TTC549 (cell line): ENCODE results near the gene PNPLA7.
"Not testable (repeated sequence)": the region's sequence is repeated elsewhere in the genome, so short reads cannot be mapped to it uniquely, and the experiment has no call there.

Source experiments
- FAIRE-seq: peaks from 2 replicates; lab custom pipeline; 2012; peaks lifted over from hg19 to GRCh38; lab: Jason Lieb, UNC

Gene PNPLA7

GRCh38 chr9:137550231-137550621, at the start of gene PNPLA7:
TSS of gene PNPLA7 (minus strand) at chr9:137550402. CDS start at chr9:137550197, 205 bp downstream.
- no peak for FAIRE-seq

- FAIRE-seq, result no peak
Measured at GRCh38 chr9:137598943-137599342, 48.7 kb upstream of the PNPLA7 start.

- FAIRE-seq, result not testable (repeated sequence)
Measured at GRCh38 chr9:137596577-137596976, 46.4 kb upstream of the PNPLA7 start.

- FAIRE-seq, result no peak
Measured at GRCh38 chr9:137593176-137593575, 43.0 kb upstream of the PNPLA7 start.

- FAIRE-seq, result no peak
Measured at GRCh38 chr9:137592767-137593166, 42.6 kb upstream of the PNPLA7 start.

- no peak for FAIRE-seq
Measured at GRCh38 chr9:137590469-137591383, 40.5 kb upstream of the PNPLA7 start, which contains the start of gene ZMYND19. TSS of gene ZMYND19 (minus strand) at chr9:137590512. CDS start at chr9:137590263, 249 bp downstream.

GRCh38 chr9:137590123-137590468, 39.9 kb upstream of the PNPLA7 start:
- FAIRE-seq, result no peak

- FAIRE-seq, result no peak
Measured at GRCh38 chr9:137589441-137590122, 39.4 kb upstream of the PNPLA7 start.

- FAIRE-seq, result no peak
Measured at GRCh38 chr9:137588891-137589290, 38.7 kb upstream of the PNPLA7 start.

GRCh38 chr9:137588311-137588710, 38.1 kb upstream of the PNPLA7 start:
- FAIRE-seq, result no peak

- FAIRE-seq, result no peak
Measured at GRCh38 chr9:137586854-137587253, 36.7 kb upstream of the PNPLA7 start.

GRCh38 chr9:137583957-137584356, 33.8 kb upstream of the PNPLA7 start:
- no peak for FAIRE-seq

- no peak for FAIRE-seq
Measured at GRCh38 chr9:137583347-137583746, 33.1 kb upstream of the PNPLA7 start.

- no peak for FAIRE-seq
Measured at GRCh38 chr9:137582286-137582860, 32.2 kb upstream of the PNPLA7 start.

GRCh38 chr9:137581361-137582285, 31.4 kb upstream of the PNPLA7 start:
- no peak for FAIRE-seq

GRCh38 chr9:137580954-137581322, 30.7 kb upstream of the PNPLA7 start:
- FAIRE-seq, result no peak

- FAIRE-seq, result no peak
Measured at GRCh38 chr9:137580209-137580953, 30.2 kb upstream of the PNPLA7 start.

- FAIRE-seq, result no peak
Measured at GRCh38 chr9:137579259-137579604, 29.0 kb upstream of the PNPLA7 start.

GRCh38 chr9:137578518-137579258, 28.5 kb upstream of the PNPLA7 start, which contains the start of gene DPH7:
TSS of gene DPH7 (minus strand) at chr9:137578925. CDS start at chr9:137578777, 148 bp downstream.
- FAIRE-seq, result no peak

- FAIRE-seq, result no peak
Measured at GRCh38 chr9:137575716-137576411, 25.7 kb upstream of the PNPLA7 start.
